ENCODE measurements around the gene IPO4. TPM values are rescaled to one million over a fixed set of nuclear protein-coding genes. Genes with fewer than 3 reads are reported as not detected.

IPO4 gene
- total and polyA plus RNA-seq, 2 of the 8 experiments (the other 6 are each of a cell fraction or from before 2014, with no cell fraction given), result 55.5 to 108 TPM

GRCh38 chr14:24164518-24164991 is 24.1 kb downstream of the IPO4 start (continued):
- TF ChIP-seq GABPA (IDR thresholded peaks at IDR 0.05; ENCODE audit: borderline replicate concordance, insufficient read depth, low read length) (no peak), RXRA (IDR thresholded peaks at IDR 0.05; ENCODE audit: insufficient read depth, low read depth, low read length) (no peak), CHD7 (IDR thresholded peaks at IDR 0.05; ENCODE audit: insufficient replicate concordance, low read length) (no peak), TAF7 (optimal IDR thresholded peaks at IDR 0.05; ENCODE audit: borderline replicate concordance, low read depth, low read length) (no peak), RAD21 (IDR thresholded peaks at IDR 0.05 in 1 of 2, conservative IDR thresholded peaks at IDR 0.05 in 1 of 2; ENCODE audit: low read depth in 2 of 2, low read length in 2 of 2) (no peak), PHF8 (conservative IDR thresholded peaks at IDR 0.05; ENCODE audit: low read depth, low read length) (no peak), SIX5 (IDR thresholded peaks at IDR 0.05; ENCODE audit: low read depth, low read length) (no peak), CEBPB (IDR thresholded peaks at IDR 0.05; ENCODE audit: low read depth, low read length) (no peak), ATF2 (IDR thresholded peaks at IDR 0.05; ENCODE audit: low read length) (no peak)

All from H1 (cell line).